ENCODE data around the gene MOSPD3. TPM values are rescaled to one million over a fixed set of nuclear protein-coding genes. Genes with fewer than 3 reads are reported as not detected.
A peak's percentile ranks its signal among the peaks of the same experiment; 100 is the strongest.

Gene MOSPD3
- total RNA-seq, 1 donor from 2014 or later, result 3.0 TPM

DNA sequence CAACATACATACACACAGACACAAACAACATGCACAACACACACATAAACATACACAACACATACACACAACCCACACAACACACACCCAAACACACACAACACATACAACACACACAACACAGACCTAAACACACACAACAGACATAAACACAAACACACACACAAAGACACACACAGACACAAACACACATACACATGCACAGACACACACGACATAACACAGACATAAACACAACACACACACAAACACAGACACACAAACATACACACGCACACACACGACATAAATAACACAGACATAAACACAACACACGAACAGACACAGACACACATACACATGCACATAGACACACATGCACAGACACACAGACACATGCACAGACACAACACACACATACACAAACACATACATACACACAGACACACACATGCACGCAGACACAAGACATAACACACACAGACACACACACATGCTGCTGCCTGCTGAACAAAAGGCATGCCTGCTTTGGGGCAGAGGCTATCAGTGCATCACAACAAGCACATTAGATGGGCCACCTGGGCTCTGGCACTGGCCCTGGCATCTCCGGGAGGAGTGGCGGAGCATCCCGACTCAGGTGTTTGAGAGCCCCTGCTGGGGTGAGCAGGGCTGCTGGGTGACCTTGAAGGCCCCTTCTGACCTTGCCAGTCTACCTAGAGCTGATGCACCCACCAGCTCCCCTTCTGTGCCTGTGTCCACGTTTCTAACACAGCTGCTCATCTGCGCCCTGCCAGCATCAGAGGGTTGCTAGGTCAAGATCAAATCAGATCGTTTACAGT, 31.7 kb upstream of the MOSPD3 start:
- no peaks in the 10 kb centered on the region for H3K9me3 Mint-ChIP-seq
- no peak for TF ChIP-seq EZH2phosphoT487 (IDR thresholded peaks at IDR 0.05)
- TF ChIP-seq, protein P1, sequence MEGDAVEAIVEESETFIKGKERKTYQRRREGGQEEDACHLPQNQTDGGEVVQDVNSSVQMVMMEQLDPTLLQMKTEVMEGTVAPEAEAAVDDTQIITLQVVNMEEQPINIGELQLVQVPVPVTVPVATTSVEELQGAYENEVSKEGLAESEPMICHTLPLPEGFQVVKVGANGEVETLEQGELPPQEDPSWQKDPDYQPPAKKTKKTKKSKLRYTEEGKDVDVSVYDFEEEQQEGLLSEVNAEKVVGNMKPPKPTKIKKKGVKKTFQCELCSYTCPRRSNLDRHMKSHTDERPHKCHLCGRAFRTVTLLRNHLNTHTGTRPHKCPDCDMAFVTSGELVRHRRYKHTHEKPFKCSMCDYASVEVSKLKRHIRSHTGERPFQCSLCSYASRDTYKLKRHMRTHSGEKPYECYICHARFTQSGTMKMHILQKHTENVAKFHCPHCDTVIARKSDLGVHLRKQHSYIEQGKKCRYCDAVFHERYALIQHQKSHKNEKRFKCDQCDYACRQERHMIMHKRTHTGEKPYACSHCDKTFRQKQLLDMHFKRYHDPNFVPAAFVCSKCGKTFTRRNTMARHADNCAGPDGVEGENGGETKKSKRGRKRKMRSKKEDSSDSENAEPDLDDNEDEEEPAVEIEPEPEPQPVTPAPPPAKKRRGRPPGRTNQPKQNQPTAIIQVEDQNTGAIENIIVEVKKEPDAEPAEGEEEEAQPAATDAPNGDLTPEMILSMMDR (IDR thresholded peaks at IDR 0.05), result no peak
- TF ChIP-seq EZH2 (IDR thresholded peaks at IDR 0.05), result no peak
- Histone ChIP-seq H3K27me3 (no peaks in the 10 kb centered on the region), H3K4me1 (peaks cover 16% of the 10 kb centered on the region), H3K9me3 (ENCODE audit: low read depth) (no peaks in the 10 kb centered on the region), H3K79me2 (ENCODE audit: low read depth) (peaks cover 16% of the 10 kb centered on the region), H3K4me3 (no peak overlapping the region), H3K27ac (no peak overlapping the region), H2AFZ (replicated peaks) (no peak overlapping the region), H4K20me1 (ENCODE audit: low read depth) (peaks cover 32% of the 10 kb centered on the region), H3K4me2 (no peak overlapping the region), H3K9ac (no peak overlapping the region), H3F3A (ENCODE audit: low read depth) (peaks cover 19% of the 10 kb centered on the region), H3K36me3 (no peaks in the 10 kb centered on the region)
- H3K27ac Mint-ChIP-seq, result no peak overlapping the region
- peaks cover 5% of the 10 kb centered on the region for H3K27me3 Mint-ChIP-seq (ENCODE audit: insufficient read depth, low read depth)
- H3K4me1 Mint-ChIP-seq, result peaks cover 20% of the 10 kb centered on the region
- no peak for DNase-seq (ENCODE audit: low spot score)
- H3K4me3 Mint-ChIP-seq, result no peak overlapping the region
- H3K36me3 Mint-ChIP-seq, result peaks cover 4% of the 10 kb centered on the region

DNA sequence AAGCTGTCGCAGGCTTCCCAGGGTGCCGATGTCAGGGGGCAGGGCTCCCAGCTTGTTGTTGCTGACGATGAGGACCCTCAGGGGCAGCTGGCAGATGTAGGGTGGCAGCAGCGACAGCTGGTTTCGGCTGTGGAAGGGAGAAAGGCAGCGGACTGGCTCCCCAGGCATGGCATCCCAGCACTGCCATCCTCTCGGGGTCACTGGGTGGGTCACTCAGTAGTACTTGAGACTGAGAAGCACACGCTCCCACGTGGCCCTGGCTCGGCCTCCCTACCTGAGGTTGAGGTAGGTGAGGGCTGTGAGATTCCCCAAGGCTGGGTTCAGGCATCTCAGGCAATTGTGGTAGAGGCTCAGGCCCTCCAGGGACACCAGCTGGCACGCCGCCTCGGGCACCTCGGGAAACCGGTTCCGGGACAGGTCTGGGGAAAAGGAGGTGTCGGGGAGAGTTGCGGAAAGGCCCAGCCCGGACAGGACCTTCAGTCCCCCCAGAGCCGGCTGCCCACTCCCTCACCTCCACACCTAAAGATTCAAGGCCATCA, 30.2 kb upstream of the MOSPD3 start:
- H3K27me3 Mint-ChIP-seq (ENCODE audit: insufficient read depth, low read depth), result peaks cover 5% of the 10 kb centered on the region
- no peaks in the 10 kb centered on the region for H3K27me3 ChIP-seq
- H3K4me3 Mint-ChIP-seq, result no peak overlapping the region
- H3K36me3 Mint-ChIP-seq, result no peaks in the 10 kb centered on the region
- peaks cover 20% of the 10 kb centered on the region for H3F3A ChIP-seq (ENCODE audit: low read depth)
- H3K4me3 ChIP-seq, result no peak overlapping the region
- no peak overlapping the region for H2AFZ ChIP-seq (replicated peaks)
- peaks cover 34% of the 10 kb centered on the region for H4K20me1 ChIP-seq (ENCODE audit: low read depth)
- H3K4me1 Mint-ChIP-seq, result peaks cover 22% of the 10 kb centered on the region
- H3K9ac ChIP-seq, result no peak overlapping the region
- no peak overlapping the region for H3K27ac ChIP-seq
- no peaks in the 10 kb centered on the region for H3K9me3 ChIP-seq (ENCODE audit: low read depth)
- H3K4me2 ChIP-seq, result no peak overlapping the region
- no peak overlapping the region for H3K27ac Mint-ChIP-seq
- H3K36me3 ChIP-seq, result no peaks in the 10 kb centered on the region
- no peaks in the 10 kb centered on the region for H3K9me3 Mint-ChIP-seq
- DNase-seq (ENCODE audit: low spot score), result no peak
- H3K4me1 ChIP-seq, result peaks cover 16% of the 10 kb centered on the region
- TF ChIP-seq EZH2phosphoT487 (IDR thresholded peaks at IDR 0.05), result no peak
- no peak for TF ChIP-seq EZH2 (IDR thresholded peaks at IDR 0.05)
- TF ChIP-seq, protein P1 (IDR thresholded peaks at IDR 0.05), result no peak
- peaks cover 16% of the 10 kb centered on the region for H3K79me2 ChIP-seq (ENCODE audit: low read depth)

DNA sequence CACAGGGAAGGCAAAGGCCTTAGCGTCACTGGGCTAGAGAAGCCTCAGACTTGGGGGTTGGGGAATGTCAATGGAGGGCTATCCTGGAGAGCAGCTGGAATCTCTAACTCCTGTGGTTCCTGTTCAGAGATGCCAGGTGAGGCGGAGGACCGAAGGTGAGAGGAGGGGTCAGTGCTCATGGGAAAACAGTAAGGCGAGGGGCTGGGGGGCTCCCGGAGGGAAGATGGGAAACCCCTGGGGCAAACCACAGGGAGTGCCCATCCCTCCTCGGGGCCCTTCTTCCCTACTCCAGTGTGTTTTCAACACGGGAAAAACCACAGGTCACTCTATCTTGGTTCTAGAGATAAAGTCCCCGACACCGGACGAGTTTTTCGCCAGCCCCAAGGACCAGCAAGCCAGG, 29.7 kb upstream of the MOSPD3 start:
- Mint-ChIP-seq H3K4me1 (peaks cover 22% of the 10 kb centered on the region), H3K36me3 (no peaks in the 10 kb centered on the region), H3K4me3 (peak overlapping the region; percentile 18), H3K27me3 (ENCODE audit: insufficient read depth, low read depth) (peaks cover 5% of the 10 kb centered on the region), H3K9me3 (no peaks in the 10 kb centered on the region), H3K27ac (peak overlapping the region; percentile 58)
- Histone ChIP-seq H3F3A (ENCODE audit: low read depth) (peaks cover 20% of the 10 kb centered on the region), H3K36me3 (no peaks in the 10 kb centered on the region), H2AFZ (replicated peaks) (no peak overlapping the region), H3K27ac (no peak overlapping the region), H3K4me2 (no peak overlapping the region), H3K9me3 (ENCODE audit: low read depth) (no peaks in the 10 kb centered on the region), H3K27me3 (no peaks in the 10 kb centered on the region), H3K4me3 (no peak overlapping the region), H3K4me1 (peaks cover 16% of the 10 kb centered on the region), H3K79me2 (ENCODE audit: low read depth) (peaks cover 16% of the 10 kb centered on the region), H3K9ac (no peak overlapping the region), H4K20me1 (ENCODE audit: low read depth) (peaks cover 34% of the 10 kb centered on the region)
- TF ChIP-seq EZH2phosphoT487 (IDR thresholded peaks at IDR 0.05), result no peak
- TF ChIP-seq, protein P1 (IDR thresholded peaks at IDR 0.05), result no peak
- no peak for TF ChIP-seq EZH2 (IDR thresholded peaks at IDR 0.05)
- no peak for DNase-seq (ENCODE audit: low spot score)
